IMR-90 (cell line): ENCODE data around the gene KIAA1586. TPM values are rescaled to one million over a fixed set of nuclear protein-coding genes. Genes with fewer than 3 reads are reported as not detected.

Experiments used
- ATAC-seq: fragments of 200-7000 bp; cut with Tn5 transposase; 2 replicates; pipeline ENCODE4 v1.9.1; 2020; ENCODE audit warnings: low read depth, mild to moderate bottlenecking, moderate library complexity
- BruUV-seq: library from RNA; stranded (reverse); fragments of 400-500 nt; replicated peaks from 2 replicates; lab custom pipeline; 2021; lab: Mats Ljungman, UMichigan
- CTCF ChIA-PET: fragments of 300-600 bp; formaldehyde crosslinking; extraction: SDS; loops from one replicate; lab custom pipeline; 2021; ENCODE audit warnings: antibody characterized with exemption; lab: Yijun Ruan, JAX
- POLR2A ChIA-PET: fragments of 300-600 bp; sonication (Branson Sonifier 250); formaldehyde crosslinking; loops from one replicate; lab custom pipeline; 2022; ENCODE audit warnings: antibody characterized with exemption; ENCODE audit not compliant: unreplicated experiment; lab: Charles Lee
- DNase-seq: peaks from one replicate; pipeline ENCODE4 v3.0.0; 2013
- H2AFZ ChIP-seq: replicated peaks from 2 replicates; pipeline ENCODE3; 2013; ENCODE audit warnings: low read length, mild to moderate bottlenecking; ENCODE audit not compliant: poor library complexity
- H2AK5ac ChIP-seq: 2 replicates; pipeline ENCODE4 v1.6.1; 2013; ENCODE audit warnings: low read depth, low read length, inconsistent platforms
- H2AK9ac ChIP-seq: replicated peaks from 2 replicates; pipeline ENCODE3; 2013; ENCODE audit warnings: mild to moderate bottlenecking, low read depth, low read length, moderate library complexity; ENCODE audit not compliant: poor library complexity
- H2BK120ac ChIP-seq: 2 replicates; pipeline ENCODE4 v1.6.1; 2013; ENCODE audit warnings: low read depth, low read length, inconsistent platforms
- H2BK15ac ChIP-seq: 3 replicates; pipeline ENCODE4 v1.6.1; 2013; ENCODE audit warnings: low read depth, low read length, inconsistent platforms
- H2BK20ac ChIP-seq: 2 replicates; pipeline ENCODE4 v1.6.1; 2013; ENCODE audit warnings: low read depth, mild to moderate bottlenecking, inconsistent platforms, low read length, moderate library complexity
- H2BK5ac ChIP-seq: 2 replicates; pipeline ENCODE4 v1.6.1; 2013; ENCODE audit warnings: mild to moderate bottlenecking, low read depth, low read length, inconsistent platforms; ENCODE audit not compliant: poor library complexity, severe bottlenecking
- H3K14ac ChIP-seq: replicated peaks from 2 replicates; pipeline ENCODE4 v1.6.1; 2013; ENCODE audit warnings: low read depth, low read length, inconsistent platforms
- H3K18ac ChIP-seq: 2 replicates; pipeline ENCODE4 v1.6.1; 2013; ENCODE audit warnings: low read depth, low read length, control low read depth
- H3K23ac ChIP-seq: 2 replicates; pipeline ENCODE4 v1.6.1; 2013; ENCODE audit warnings: low read depth, low read length, inconsistent platforms
- H3K27ac ChIP-seq: 2 replicates; pipeline ENCODE4 v1.5.1; 2013; ENCODE audit warnings: mild to moderate bottlenecking, control low read depth, low read length; ENCODE audit not compliant: insufficient read depth
- H3K27me3 ChIP-seq: 2 replicates; pipeline ENCODE4 v1.6.1; 2013; ENCODE audit warnings: low read length; ENCODE audit not compliant: control insufficient read depth, insufficient read depth
- H3K36me3 ChIP-seq: 2 replicates; pipeline ENCODE4 v1.6.1; 2013; ENCODE audit warnings: low read length, mixed read lengths; ENCODE audit not compliant: control insufficient read depth, insufficient read depth
- H3K4ac ChIP-seq: 2 replicates; pipeline ENCODE4 v1.6.1; 2013; ENCODE audit warnings: low read depth, low read length, inconsistent platforms
- H3K4me1 ChIP-seq: 2 replicates; pipeline ENCODE4 v1.6.1; 2013; ENCODE audit warnings: low read length, mixed read lengths; ENCODE audit not compliant: control insufficient read depth, insufficient read depth
- H3K4me2 ChIP-seq: 2 replicates; pipeline ENCODE4 v1.6.1; 2013; ENCODE audit warnings: low read depth, mild to moderate bottlenecking, control low read depth, low read length, moderate library complexity
- H3K4me3 ChIP-seq: 2 replicates; pipeline ENCODE4 v1.5.1; 2013; ENCODE audit warnings: low read depth, mild to moderate bottlenecking, control low read depth, low read length, moderate library complexity; ENCODE audit not compliant: insufficient read depth
- H3K56ac ChIP-seq: 2 replicates; pipeline ENCODE4 v1.6.1; 2013; ENCODE audit warnings: low read length, inconsistent platforms; ENCODE audit not compliant: insufficient read depth; ENCODE audit errors: extremely low read depth
- H3K79me1 ChIP-seq, 2 experiments: 2 replicates each; pipeline ENCODE4 v1.6.1; 2013; ENCODE audit warnings: low read length in 2 of 2, inconsistent platforms in 1 of 2, low read depth in 1 of 2
- H3K9ac ChIP-seq: 2 replicates; pipeline ENCODE4 v1.6.1; 2013; ENCODE audit warnings: low read depth, low read length, control low read depth
- H3K9me1 ChIP-seq: 2 replicates; pipeline ENCODE4 v1.6.1; 2013; ENCODE audit warnings: low read length, inconsistent platforms; ENCODE audit not compliant: insufficient read depth
- H3K9me3 ChIP-seq: 2 replicates; pipeline ENCODE4 v1.6.1; 2013; ENCODE audit warnings: low read length; ENCODE audit not compliant: control insufficient read depth, insufficient read depth
- H4K20me1 ChIP-seq: 2 replicates; pipeline ENCODE4 v1.6.1; 2013; ENCODE audit warnings: low read length, inconsistent platforms; ENCODE audit not compliant: insufficient read depth
- H4K5ac ChIP-seq: 2 replicates; pipeline ENCODE4 v1.6.1; 2013; ENCODE audit warnings: mild to moderate bottlenecking, low read depth, low read length, control low read depth
- H4K8ac ChIP-seq, 2 experiments: 2 replicates each; pipeline ENCODE4 v1.6.1; 2013; ENCODE audit warnings: low read depth in 2 of 2, low read length in 2 of 2, control low read depth in 1 of 2, inconsistent platforms in 1 of 2
- H4K91ac ChIP-seq: 2 replicates; pipeline ENCODE4 v1.6.1; 2013; ENCODE audit warnings: low read depth, low read length, inconsistent platforms; ENCODE audit not compliant: insufficient read depth
- CEBPB ChIP-seq: IDR thresholded peaks from 2 replicates; pipeline ENCODE4 v1.6.1; 2012; ENCODE audit warnings: low read depth, low read length, improper control_type of control experiment
- CHD1 ChIP-seq: IDR thresholded peaks from 2 replicates; pipeline ENCODE4 v1.6.1; 2012; ENCODE audit warnings: low read depth, low read length, improper control_type of control experiment
- CTCF ChIP-seq: conservative IDR thresholded peaks from 2 replicates; pipeline ENCODE4 v1.5.1; 2012; ENCODE audit warnings: mild to moderate bottlenecking, low read depth, low read length, improper control_type of control experiment
- FOS ChIP-seq: fragments of 150-350 bp; IDR thresholded peaks from 2 replicates; pipeline ENCODE4 v1.6.1; 2016; ENCODE audit warnings: low read depth, low read length
- MAFK ChIP-seq: IDR thresholded peaks from 2 replicates; pipeline ENCODE4 v1.6.1; 2012; ENCODE audit warnings: low read depth, low read length, improper control_type of control experiment
- MAZ ChIP-seq: IDR thresholded peaks from 2 replicates; pipeline ENCODE4 v1.6.1; 2012; ENCODE audit warnings: low read depth, mild to moderate bottlenecking, low read length, improper control_type of control experiment, moderate library complexity, borderline replicate concordance
- MXI1 ChIP-seq: IDR thresholded peaks from 2 replicates; pipeline ENCODE4 v1.6.1; 2012; ENCODE audit warnings: low read depth, mild to moderate bottlenecking, low read length, moderate library complexity, borderline replicate concordance
- RAD21 ChIP-seq: IDR thresholded peaks from 2 replicates; pipeline ENCODE4 v1.6.1; 2012; ENCODE audit warnings: low read length, improper control_type of control experiment
- RCOR1 ChIP-seq: IDR thresholded peaks from 2 replicates; pipeline ENCODE4 v1.6.1; 2012; ENCODE audit warnings: mild to moderate bottlenecking, low read length, improper control_type of control experiment; ENCODE audit not compliant: insufficient replicate concordance
- SMC3 ChIP-seq: fragments of 150-350 bp; IDR thresholded peaks from 2 replicates; pipeline ENCODE4 v1.6.1; 2016; ENCODE audit warnings: low read depth, mild to moderate bottlenecking, antibody characterized with exemption, low read length, moderate library complexity
- WGBS, 2 experiments: methylation state at CpG; one replicate each; pipeline versions ENCODE4 v1.1.5 to v1.1.7; 2013; ENCODE audit warnings: missing lambda C conversion rate in 2 of 2; ENCODE audit not compliant: insufficient read length in 1 of 2; ENCODE audit errors: extremely low coverage in 2 of 2; 5-methylcytosine and 5-hydroxymethylcytosine counted together
- dilution Hi-C: fragments of 300-500 bp; cut with HindIII; formaldehyde crosslinking; loops from one replicate; pipeline ENCODE4 v1.14.3; 2018; ENCODE audit warnings: low sequenced_read_pairs; ENCODE audit not compliant: unreplicated experiment
- in situ Hi-C: fragments of 300-500 bp; cut with MboI; formaldehyde crosslinking; loops from 3 replicates; pipeline ENCODE4 v1.14.3; 2019; ENCODE audit warnings: low sequenced_read_pairs, inconsistent platforms, mixed read lengths
- intact Hi-C: fragments of 100-400 bp; cut with micrococcal nuclease; formaldehyde crosslinking; loops from 2 replicates; pipeline ENCODE4 v1.10.0; 2022
- polyA plus RNA-seq, 3 experiments: library from polyadenylated mRNA; depleted of rRNA; stranded (reverse); fragments of >200 nt; gene quantifications; 2 replicates each; pipeline ENCODE4 v1.2.3, GENCODE V29; 2012; ENCODE audit warnings: low replicate concordance in 1 of 3
- total RNA-seq: library from RNA; depleted of rRNA; stranded (reverse); fragments of >200 nt; gene quantifications from 2 replicates; pipeline ENCODE4 v1.2.3, GENCODE V29; 2012

KIAA1586 gene
- total and polyA plus RNA-seq, 2 of the 4 experiments (the other 2 are of a cell fraction) = 3.6 to 3.8 TPM

GRCh38 chr6:57086843-57087242, 40.4 kb downstream of the KIAA1586 start:
- in situ Hi-C loops (no loop called here), intact Hi-C loops (loop anchor here (5.0 kb wide), 1 partner anchor 185 kb away; no protein-coding TSS in a partner anchor), dilution Hi-C loops (no loop called here)
- H4K91ac ChIP-seq = no peak overlapping the region
- no peaks in the 10 kb centered on the region; the same call in 1 of the 2 replicates for H3K9me1 ChIP-seq
- no peaks in the 10 kb centered on the region for H3K27me3 ChIP-seq
- no peak overlapping the region for H2BK20ac ChIP-seq
- H2AK5ac ChIP-seq = no peak overlapping the region
- H2BK5ac ChIP-seq = no peak overlapping the region
- TF ChIP-seq MAZ = no peak
- TF ChIP-seq CEBPB = no peak
- no peak for TF ChIP-seq CTCF
- no peak for TF ChIP-seq MAFK
- no peak for TF ChIP-seq FOS
- TF ChIP-seq MXI1 = no peak
- no peak for TF ChIP-seq RCOR1
- no peak for TF ChIP-seq CHD1
- TF ChIP-seq SMC3 = no peak
- no peak for TF ChIP-seq RAD21
- BruUV-seq = no TSS peak
- no peaks in the 10 kb centered on the region for H3K36me3 ChIP-seq
- no peak overlapping the region for H3K4me2 ChIP-seq
- H3K4me1 ChIP-seq = peaks cover 10% of the 10 kb centered on the region
- WGBS, 2 experiments = no CpG with 5 or more reads among the region's 1 CpG
- DNase-seq (no peak), ATAC-seq (no peak)
- H3K56ac ChIP-seq = no peak overlapping the region
- H2AK9ac ChIP-seq = no peak overlapping the region
- no peak overlapping the region for H3K27ac ChIP-seq
- no peak overlapping the region for H4K8ac ChIP-seq
- no peak overlapping the region for H3K9ac ChIP-seq
- no peak overlapping the region for H4K5ac ChIP-seq
- H2BK15ac ChIP-seq = no peak overlapping the region
- no peak overlapping the region for H2BK120ac ChIP-seq
- H3K4ac ChIP-seq = no peak overlapping the region
- H3K18ac ChIP-seq = no peak overlapping the region
- no peak overlapping the region for H2AFZ ChIP-seq
- no peaks in the 10 kb centered on the region for H3K9me3 ChIP-seq
- no peak overlapping the region for H3K14ac ChIP-seq
- CTCF ChIA-PET = no interaction called here
- H3K79me1 ChIP-seq = 0 out of 4 replicates have a peak, but pooled peaks cover 0 to 4% of the 10 kb centered on the region in 2 experiments
- H3K4me3 ChIP-seq = no peak overlapping the region
- H3K23ac ChIP-seq = no peak overlapping the region
- POLR2A ChIA-PET = no interaction called here
- H4K20me1 ChIP-seq = peaks cover 5% of the 10 kb centered on the region; the same call in 1 of the 2 replicates
